ENCODE results near the gene IL27RA.
"Not testable (repeated sequence)": the region's sequence is repeated elsewhere in the genome, so short reads cannot be mapped to it uniquely, and the experiment has no call there.

IL27RA gene

DNA sequence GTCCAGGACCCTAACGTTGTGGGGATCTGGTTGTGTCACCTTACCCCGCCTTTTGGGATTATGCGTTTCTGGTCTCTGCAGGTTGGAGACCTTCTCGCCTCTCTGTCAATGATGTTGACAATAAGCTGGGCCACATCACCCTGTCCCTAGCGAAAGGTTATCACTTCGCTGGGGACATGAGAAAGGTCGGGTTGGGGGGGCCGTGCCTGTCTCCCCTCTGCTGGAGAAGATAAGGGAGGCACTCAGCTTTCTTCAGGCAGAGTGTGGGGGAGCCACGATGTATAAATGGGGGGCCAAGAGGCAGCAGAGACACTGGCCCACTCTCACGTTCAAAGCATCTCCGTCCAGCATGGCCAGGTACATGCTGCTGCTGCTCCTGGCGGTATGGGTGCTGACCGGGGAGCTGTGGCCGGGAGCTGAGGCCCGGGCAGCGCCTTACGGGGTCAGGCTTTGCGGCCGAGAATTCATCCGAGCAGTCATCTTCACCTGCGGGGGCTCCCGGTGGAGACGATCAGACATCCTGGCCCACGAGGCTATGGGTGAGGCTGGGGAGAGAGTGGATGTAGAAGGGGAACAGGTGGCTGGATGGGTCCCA, 3.6 kb upstream of the IL27RA start, which contains the start of gene RLN3:
TSS of gene RLN3 (plus strand) at position 293 of the 595 bp plus-strand sequence. CDS start at position 350, 57 bp downstream.
- DNase-seq (ENCODE audit: insufficient read length, low spot score) (no peak), FAIRE-seq (no peak)

DNA sequence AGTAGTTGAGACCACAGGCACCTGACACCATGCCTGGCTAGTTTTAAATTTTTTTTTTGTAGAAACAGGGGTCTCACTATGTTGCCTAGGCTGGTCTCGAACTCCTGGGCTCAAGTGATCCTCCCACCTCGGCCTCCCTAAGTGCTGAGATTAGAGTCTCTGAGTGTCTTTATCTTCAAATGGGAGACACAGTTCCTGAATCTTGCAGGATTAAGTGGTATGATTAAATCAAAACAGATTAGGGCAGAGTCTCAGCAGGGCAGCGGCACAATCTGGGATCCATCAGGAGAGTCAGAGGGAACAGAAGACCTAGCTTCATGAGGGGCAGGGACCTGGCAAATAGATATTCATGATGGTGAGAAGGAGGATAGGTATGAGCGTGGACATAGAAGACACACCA, 2.7 kb upstream of the IL27RA start:
- no peak for FAIRE-seq
- no peak for DNase-seq (ENCODE audit: insufficient read length, low spot score)

DNA sequence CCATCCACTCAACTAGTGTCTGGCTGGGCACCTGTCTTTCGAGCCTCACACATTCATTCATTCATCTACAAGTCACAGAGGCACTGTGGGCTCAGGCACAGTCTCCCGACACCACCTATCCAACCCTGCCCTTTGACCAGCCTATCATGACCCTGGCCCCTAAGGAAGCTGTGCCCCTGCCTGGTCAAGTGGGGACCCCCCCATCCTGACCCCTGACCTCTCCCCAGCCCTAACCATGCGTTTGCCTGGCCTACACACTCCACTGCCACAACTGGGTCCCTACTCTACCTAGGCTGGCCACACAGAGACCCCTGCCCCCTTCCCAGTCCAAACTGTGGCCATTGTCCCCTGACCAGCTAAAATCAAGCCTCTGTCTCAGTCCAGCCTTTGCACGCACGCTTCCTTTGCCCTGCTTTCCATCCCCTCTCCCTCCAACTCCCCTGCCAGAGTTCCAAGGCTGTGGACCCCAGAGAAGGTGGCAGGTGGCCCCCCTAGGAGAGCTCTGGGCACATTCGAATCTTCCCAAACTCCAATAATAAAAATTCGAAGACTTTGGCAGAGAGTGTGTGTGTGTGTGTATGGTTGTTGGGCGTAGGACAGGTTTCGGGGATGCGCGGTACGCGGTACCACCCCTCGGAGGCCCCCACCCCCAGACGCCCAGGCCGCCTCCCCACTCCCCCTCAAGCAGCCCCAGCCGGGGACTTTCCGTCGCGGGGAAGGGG, 404 bp upstream of the IL27RA start:
- DNase-seq (ENCODE audit: insufficient read length, low spot score) = peak; percentile 28
- no peak for FAIRE-seq

DNA sequence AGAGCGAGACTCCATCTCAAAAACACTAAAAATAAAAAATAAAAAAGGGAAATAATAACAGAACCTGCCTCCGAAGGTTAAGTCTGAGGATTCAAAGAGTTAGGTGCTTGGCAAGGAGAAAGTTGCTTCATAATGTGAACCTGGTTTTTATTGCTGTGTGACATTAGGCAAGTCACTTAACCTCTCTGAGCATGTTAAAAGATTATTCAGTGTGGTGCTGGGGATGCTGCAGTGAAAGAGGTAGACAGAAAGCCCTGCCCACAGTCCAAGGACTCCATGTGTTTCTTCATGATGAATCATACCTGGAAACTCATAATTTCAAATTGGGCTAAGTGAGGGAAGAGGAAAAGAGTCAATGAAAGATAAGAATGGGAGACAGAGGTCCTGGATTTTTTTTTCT, 2.4 kb downstream of the IL27RA start:
- FAIRE-seq = no peak
- DNase-seq (ENCODE audit: insufficient read length, low spot score) = no peak

DNA sequence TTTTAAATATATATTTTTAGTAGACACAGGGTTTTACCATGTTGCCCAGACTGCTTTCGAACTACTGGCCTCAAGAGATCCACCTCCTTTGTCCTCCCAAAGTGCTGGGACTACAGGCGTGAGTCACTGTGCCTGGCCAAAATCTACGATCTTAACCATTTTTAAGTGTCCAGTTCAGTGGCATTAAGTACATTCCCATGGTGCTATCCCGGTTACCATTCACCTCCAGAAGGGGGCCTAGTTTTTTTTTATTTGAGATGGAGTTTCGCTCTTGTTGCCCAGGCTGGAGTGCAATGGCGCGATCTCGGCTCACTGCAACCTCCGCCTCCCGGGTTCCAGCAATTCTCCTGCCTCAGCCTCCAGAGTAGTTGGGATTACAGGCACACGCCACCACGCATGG, 3.6 kb downstream of the IL27RA start:
- not testable (repeated sequence) for FAIRE-seq; DNase-seq (ENCODE audit: insufficient read length, low spot score)

DNA sequence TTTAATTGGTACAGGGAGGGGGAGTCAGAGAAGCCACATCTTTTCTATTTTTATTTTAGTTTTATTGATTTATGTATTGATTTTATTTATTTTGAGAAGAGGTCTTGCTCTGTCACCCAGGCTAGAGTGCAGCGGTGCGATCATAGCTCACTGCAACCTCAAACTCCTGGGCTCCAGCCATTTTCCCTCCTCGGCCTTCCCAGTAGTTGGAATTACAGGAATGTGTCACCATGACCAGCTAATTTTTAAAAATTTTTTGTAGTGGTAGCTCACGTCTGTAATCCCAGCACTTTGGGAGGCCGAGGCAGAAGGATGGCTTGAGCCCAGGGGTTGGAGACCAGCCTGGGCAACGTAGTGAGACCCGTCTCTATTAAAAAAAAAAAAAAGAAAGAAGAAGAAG, 4.1 kb downstream of the IL27RA start:
- FAIRE-seq (no peak), DNase-seq (ENCODE audit: insufficient read length, low spot score) (no peak)

DNA sequence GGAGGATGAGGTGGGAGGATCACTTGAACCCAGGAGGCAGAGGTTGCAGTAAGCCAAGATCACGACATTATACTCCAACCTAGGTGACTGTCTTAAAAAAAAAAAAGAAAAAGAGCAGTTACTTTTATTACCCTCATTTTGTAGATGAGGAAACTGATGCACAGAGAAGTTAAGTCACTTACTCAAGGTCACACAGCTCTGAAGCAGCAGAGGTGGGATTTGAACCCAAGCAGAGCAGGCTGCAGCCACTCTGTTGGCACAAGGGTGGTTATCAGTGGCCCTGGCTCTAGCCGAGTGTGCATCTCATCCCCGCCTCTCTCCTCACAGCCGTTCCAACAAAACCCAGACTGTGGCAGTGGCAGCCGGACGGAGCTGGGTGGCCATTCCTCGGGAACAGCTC, 7.6 kb downstream of the IL27RA start:
- DNase-seq (ENCODE audit: insufficient read length, low spot score) = no peak
- FAIRE-seq = no peak

DNA sequence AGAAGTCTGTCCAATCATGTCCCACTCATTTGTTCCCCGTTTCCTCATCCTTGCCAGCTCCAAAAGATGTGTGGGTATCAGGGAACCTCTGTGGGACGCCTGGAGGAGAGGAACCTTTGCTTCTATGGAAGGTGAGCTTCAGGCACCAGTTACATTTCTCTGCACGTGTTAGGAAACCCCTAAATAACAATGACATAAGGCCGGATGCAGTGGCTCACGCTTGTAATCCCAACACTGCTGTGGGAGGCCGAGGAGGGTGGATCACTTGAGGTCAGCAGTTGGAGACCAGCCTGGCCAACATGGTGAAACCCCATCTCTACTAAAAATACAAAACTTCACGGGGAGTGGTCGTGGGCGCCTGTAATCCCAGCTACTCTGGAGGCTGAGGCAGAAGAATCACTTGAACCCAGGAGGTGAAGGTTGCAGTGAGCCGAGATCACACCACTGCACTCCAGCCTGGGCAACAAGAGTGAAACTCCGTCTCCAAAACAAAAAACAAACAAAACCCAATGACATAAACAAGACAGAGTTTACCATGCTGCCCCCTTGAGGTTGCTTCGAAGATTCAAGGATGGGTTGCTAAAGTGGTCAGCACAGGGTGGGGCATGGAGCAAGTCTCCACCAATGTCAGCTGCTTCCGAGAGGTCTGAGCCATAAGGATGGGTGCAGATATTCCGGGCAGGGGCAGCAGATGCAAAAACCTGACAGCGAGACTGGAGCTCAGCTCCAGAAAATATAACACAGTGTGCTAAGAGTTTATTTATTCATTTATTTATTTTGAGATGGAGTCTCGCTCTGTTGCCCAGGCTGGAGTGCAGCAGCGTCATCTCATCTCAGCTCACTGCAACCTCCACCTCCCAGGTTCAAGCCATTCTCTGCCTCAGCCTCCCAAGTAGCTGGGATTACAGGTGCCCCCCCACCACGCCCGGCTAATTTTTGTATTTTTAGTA, 11.4 kb downstream of the IL27RA start:
- FAIRE-seq; DNase-seq (ENCODE audit: insufficient read length, low spot score): not testable (repeated sequence)

DNA sequence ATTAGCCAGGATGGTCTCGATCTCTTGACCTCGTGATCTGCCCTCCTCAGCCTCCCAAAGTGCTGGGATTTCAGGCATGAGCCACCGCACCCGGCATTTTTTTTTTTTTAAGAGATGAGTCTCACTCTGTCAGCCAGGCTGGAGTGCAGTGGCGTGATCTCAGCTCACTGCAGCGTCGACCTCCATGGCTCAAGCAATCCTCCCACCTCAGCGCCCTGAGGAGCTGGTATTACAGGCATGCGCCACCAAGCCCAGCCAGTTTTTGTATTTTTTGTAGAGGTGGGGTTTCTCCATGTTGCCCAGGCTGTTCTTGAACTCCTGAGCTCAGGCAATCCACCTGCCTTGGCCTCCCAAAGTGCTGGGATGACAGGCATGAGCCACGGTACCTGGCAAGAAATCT, 16.3 kb downstream of the IL27RA start:
- DNase-seq (ENCODE audit: insufficient read length, low spot score); FAIRE-seq: not testable (repeated sequence)

DNA sequence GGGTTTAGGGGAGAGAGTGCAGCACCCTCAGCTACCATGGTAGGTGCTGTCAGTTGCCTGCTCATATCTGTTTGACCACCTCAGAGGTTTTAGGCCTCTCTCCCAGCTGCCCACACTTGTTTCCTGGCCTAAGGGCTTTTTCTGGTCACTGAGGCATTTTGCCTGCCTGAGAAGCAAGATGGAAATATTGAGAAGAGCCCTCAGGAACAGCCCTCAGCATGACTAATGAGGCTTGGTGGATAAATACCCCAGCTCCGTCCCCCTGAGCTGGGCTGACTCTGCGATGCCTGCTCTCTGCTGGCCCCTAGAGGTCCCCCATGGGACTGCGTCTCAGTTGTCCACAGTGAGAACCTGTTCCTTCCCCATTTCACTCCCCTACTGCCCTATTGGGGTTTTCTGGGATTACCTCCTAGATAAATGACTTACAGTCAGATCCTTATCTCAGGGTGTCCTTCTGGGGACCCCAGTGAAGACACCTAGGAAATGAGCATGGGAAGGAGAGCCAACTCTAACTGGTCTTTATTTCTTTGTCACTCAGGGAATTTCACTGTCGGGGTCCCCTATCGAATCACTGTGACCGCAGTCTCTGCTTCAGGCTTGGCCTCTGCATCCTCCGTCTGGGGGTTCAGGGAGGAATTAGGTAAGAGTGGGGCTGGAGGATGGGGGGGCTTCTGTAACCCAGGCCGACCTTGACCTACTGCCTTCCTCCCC, 17.0 kb downstream of the IL27RA start:
- FAIRE-seq (no peak), DNase-seq (ENCODE audit: insufficient read length, low spot score) (peak; percentile 45)

DNA sequence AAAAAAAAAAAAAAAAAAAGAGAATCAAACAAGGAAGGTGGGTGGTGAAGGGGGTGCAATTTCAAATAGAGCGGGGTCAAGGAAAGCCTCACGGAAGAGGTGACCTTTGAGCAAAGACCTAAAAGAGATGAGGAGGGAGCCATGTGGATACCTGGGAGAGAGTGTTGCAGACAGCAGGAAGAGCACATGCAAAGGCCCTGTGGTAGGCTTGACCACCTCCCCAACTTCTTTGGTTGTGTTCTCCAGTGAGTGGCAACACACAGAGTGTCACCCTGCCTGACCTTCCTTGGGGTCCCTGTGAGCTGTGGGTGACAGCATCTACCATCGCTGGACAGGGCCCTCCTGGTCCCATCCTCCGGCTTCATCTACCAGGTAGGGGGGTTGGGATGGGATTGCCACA, 18.9 kb downstream of the IL27RA start:
- FAIRE-seq = no peak
- no peak for DNase-seq (ENCODE audit: insufficient read length, low spot score)

DNA sequence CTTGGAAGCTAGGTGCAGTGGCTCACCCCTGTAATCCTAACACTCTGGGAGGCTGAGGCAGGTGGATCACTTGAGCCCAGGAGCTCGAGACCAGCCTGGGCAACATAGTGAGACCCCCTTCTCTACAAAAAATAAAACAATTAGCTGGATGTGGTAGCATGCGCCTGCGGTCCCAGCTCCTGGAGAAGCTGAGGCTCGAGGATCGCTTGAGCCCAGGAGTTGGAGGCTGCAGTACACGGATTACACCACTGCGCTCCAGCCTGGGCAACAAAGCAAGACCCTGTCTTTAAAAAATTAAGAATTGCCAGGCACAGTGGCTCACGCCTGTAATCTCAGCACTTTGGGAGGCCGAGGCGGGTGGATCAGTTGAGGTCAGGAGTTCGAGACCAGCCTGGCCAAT, 19.4 kb downstream of the IL27RA start:
- not testable (repeated sequence) for DNase-seq (ENCODE audit: insufficient read length, low spot score); FAIRE-seq

DNA sequence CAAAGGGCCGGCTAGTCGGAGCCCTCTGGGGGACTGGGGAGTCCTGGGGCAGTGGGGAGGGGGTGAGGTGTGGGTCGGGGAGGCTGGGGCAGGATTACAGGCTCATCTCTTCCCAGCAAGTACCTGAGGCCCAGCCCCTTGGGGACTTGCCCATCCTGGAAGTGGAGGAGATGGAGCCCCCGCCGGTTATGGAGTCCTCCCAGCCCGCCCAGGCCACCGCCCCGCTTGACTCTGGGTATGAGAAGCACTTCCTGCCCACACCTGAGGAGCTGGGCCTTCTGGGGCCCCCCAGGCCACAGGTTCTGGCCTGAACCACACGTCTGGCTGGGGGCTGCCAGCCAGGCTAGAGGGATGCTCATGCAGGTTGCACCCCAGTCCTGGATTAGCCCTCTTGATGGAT, 20.4 kb downstream of the IL27RA start:
- DNase-seq (ENCODE audit: insufficient read length, low spot score) (no peak), FAIRE-seq (no peak)

DNA sequence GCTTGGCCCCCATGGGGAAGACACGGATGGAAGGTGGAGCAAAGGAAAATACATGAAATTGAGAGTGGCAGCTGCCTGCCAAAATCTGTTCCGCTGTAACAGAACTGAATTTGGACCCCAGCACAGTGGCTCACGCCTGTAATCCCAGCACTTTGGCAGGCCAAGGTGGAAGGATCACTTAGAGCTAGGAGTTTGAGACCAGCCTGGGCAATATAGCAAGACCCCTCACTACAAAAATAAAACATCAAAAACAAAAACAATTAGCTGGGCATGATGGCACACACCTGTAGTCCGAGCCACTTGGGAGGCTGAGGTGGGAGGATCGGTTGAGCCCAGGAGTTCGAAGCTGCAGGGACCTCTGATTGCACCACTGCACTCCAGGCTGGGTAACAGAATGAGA, 20.9 kb downstream of the IL27RA start:
- DNase-seq (ENCODE audit: insufficient read length, low spot score) (no peak), FAIRE-seq (no peak)

DNA sequence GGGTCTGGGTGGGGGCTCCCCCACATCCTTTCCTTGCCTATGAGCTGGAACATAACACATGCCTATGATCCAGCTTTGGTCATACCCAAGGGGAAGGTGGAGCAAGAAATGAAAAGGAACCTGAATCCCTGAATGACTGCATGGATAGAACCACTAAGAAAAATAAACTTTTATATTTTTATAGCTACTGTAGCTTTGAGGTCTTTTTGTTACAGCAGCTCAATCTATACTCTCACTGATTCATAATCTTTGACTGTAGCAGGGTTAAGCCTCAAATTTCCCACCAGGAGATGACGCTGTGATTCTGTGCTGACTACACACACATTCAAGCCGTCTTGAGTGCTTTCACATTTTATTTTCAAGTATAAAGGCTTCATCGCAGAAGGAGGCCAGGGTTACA, 21.5 kb downstream of the IL27RA start:
- FAIRE-seq (no peak), DNase-seq (ENCODE audit: insufficient read length, low spot score) (no peak)

DNA sequence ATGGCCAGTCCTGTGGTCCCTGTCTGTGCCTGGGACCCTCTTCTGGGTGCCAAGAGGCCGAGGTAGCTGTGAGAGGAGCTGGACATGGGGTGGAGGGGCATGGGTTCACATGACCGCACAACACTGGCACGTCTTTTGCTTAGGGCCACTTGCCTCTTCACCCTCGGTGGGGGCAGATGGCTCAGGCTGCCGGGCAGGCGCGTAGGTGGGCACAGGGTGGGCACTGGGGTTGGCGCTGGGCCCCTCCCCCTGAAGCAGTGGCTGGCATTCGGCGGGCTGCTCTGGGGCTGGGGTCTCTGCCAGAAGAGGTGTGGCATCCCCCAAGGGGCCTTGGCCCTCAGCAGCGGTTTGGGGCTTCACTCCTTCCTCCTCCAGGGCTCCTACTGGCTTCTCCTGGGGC, 21.9 kb downstream of the IL27RA start:
- DNase-seq (ENCODE audit: insufficient read length, low spot score) (no peak), FAIRE-seq (no peak)

DNA sequence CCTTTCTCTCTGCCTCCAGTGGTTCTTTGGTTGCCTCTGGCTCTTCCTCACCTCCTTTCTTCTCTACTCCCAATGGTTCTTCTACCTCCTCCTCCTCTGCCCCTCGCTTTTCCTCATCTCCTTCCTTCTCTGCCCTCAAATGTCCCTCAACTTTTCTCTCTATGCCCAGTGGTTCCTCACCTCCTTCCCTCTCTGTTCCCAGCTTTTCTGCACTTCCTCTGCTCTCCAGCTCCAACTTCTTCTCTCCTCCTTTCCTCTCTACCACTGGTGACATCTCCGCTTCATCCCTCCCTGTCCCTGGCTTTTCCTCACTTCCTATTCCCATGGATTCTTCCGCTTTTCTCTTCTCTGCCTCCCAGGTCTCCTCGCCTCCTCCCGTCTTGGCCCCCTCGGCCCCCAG, 22.5 kb downstream of the IL27RA start:
- DNase-seq (ENCODE audit: insufficient read length, low spot score) (no peak), FAIRE-seq (no peak)

DNA sequence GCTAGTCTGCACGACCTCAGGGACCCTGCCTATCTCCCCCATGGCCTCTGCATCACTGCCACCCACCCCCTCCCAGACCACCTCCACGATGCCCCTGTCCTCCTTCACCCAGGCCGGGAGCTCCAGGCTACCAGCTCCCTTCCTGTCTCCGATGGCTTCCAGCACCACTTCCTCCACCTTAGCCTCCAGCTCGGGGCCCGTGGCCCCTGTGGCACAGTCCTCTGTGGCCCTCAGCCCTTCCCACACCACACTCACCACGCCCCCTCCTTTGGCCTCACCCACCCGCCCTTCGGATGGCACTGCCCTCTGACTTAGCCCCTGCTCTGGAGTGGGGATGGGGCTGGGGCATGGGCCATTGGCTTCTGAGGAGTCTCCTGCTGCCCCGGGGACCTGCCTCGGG, 23.2 kb downstream of the IL27RA start:
- DNase-seq (ENCODE audit: insufficient read length, low spot score) (no peak), FAIRE-seq (no peak)

DNA sequence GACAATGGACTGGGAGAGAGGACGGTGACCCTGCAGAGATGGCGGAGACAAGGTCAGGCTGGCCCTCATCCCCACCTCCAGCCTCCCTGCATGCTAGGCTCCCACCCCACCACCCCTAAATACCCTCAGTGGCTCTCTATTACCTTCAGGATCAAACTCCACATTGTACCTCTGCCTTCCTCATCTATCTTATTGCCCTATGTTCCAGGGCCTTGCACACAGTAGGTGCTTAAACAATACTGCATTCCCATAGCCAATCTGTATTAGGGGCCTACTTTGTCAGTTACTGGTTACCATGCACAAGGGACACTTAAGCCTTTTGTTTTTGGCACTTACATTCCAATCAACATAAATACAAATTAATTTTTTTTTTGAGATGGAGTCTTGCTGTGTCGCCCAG, 23.8 kb downstream of the IL27RA start:
- FAIRE-seq (no peak), DNase-seq (ENCODE audit: insufficient read length, low spot score) (no peak)

DNA sequence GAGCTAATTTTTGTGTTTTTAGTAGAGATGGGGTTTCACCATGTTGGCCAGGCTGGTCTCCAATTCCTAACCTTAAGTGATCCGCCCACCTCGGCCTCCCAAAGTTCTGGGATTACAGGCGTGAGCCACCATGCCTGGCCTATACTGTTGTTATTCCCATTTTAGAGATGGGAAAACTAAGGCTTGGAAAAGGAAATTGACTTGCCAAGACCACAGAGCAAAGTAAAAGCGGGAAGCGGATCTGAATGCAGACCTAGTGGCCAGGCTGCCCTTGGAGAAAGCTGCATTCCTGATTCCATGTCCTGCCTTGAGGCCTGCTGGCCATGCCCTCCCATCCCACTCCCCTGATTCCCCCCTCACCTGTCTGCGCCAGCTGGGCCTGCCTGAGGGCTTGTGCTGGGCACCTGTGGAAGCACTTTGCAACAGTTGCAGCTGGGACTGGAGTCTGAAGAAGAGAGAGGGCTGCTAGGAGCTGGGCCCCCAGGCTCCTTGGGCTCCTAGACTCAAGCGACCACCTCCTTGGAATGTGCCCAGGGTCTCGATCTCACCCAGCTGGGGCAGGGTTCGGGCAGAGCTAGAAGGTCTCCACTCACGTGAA, 24.6 kb downstream of the IL27RA start:
- no peak for DNase-seq (ENCODE audit: insufficient read length, low spot score)

More for the DNA sequence above, 24.6 kb downstream of the IL27RA start:
- no peak for FAIRE-seq
